Measurements from ENCODE around the gene CCNY.

Gene CCNY

GRCh38 chr10:35508647-35509046 is 172.3 kb downstream of the CCNY start:
- no peak overlapping the region for H3K4me3 ChIP-seq (IDR thresholded peaks at IDR 0.05; ENCODE audit: insufficient read depth, low read depth, low read length)
- H3K4me2 ChIP-seq = peak overlapping the region; percentile 29; the same call in 1 of the 2 replicates
- H3K27me3 ChIP-seq (ENCODE audit: insufficient read depth, low read depth) = no peaks in the 10 kb centered on the region
- no peak overlapping the region for H3K27ac ChIP-seq
- no peaks in the 10 kb centered on the region for H4K20me1 ChIP-seq (ENCODE audit: insufficient read depth)
- H3K79me2 ChIP-seq (ENCODE audit: insufficient read depth, low read depth) = no peaks in the 10 kb centered on the region
- H3K9ac ChIP-seq = no peak overlapping the region
- peaks cover 17% of the 10 kb centered on the region for H3K4me1 ChIP-seq (ENCODE audit: low read depth, poor library complexity, severe bottlenecking)
- no peak for TF ChIP-seq CTCF (conservative IDR thresholded peaks at IDR 0.05; ENCODE audit: low read depth, low read length)
- H3K36me3 ChIP-seq (ENCODE audit: insufficient read depth) = no peaks in the 10 kb centered on the region
- H2AFZ ChIP-seq (ENCODE audit: low read depth) = no peak overlapping the region

GRCh38 chr10:35510891-35511290 is 174.6 kb downstream of the CCNY start:
- no peaks in the 10 kb centered on the region for H3K27me3 ChIP-seq (ENCODE audit: insufficient read depth, low read depth)
- H2AFZ ChIP-seq (ENCODE audit: low read depth) = no peak overlapping the region
- no peak for TF ChIP-seq CTCF (conservative IDR thresholded peaks at IDR 0.05; ENCODE audit: low read depth, low read length)
- H4K20me1 ChIP-seq (ENCODE audit: insufficient read depth) = no peaks in the 10 kb centered on the region
- no peaks in the 10 kb centered on the region for H3K79me2 ChIP-seq (ENCODE audit: insufficient read depth, low read depth)
- H3K4me1 ChIP-seq (ENCODE audit: low read depth, poor library complexity, severe bottlenecking) = peaks cover 17% of the 10 kb centered on the region
- H3K27ac ChIP-seq = no peak overlapping the region
- no peak overlapping the region for H3K4me3 ChIP-seq (IDR thresholded peaks at IDR 0.05; ENCODE audit: insufficient read depth, low read depth, low read length)
- H3K36me3 ChIP-seq (ENCODE audit: insufficient read depth) = no peaks in the 10 kb centered on the region
- H3K4me2 ChIP-seq = no peak overlapping the region
- no peak overlapping the region for H3K9ac ChIP-seq

- no peak overlapping the region for H2AFZ ChIP-seq (ENCODE audit: low read depth)
Observed at GRCh38 chr10:35511647-35512046, 175.3 kb downstream of the CCNY start.

GRCh38 chr10:35516102-35516670 is 179.9 kb downstream of the CCNY start:
- Histone ChIP-seq H2AFZ (ENCODE audit: low read depth) (no peak overlapping the region), H3K4me1 (ENCODE audit: low read depth, poor library complexity, severe bottlenecking) (no peaks in the 10 kb centered on the region), H3K9ac (no peak overlapping the region), H4K20me1 (ENCODE audit: insufficient read depth) (no peaks in the 10 kb centered on the region), H3K79me2 (ENCODE audit: insufficient read depth, low read depth) (no peaks in the 10 kb centered on the region), H3K36me3 (ENCODE audit: insufficient read depth) (no peaks in the 10 kb centered on the region), H3K4me3 (IDR thresholded peaks at IDR 0.05; ENCODE audit: insufficient read depth, low read depth, low read length) (no peak overlapping the region), H3K27ac (no peak overlapping the region), H3K4me2 (no peak overlapping the region), H3K27me3 (ENCODE audit: insufficient read depth, low read depth) (no peaks in the 10 kb centered on the region)
- no peak for TF ChIP-seq CTCF (conservative IDR thresholded peaks at IDR 0.05; ENCODE audit: low read depth, low read length)

More at GRCh38 chr10:35511647-35512046, 175.3 kb downstream of the CCNY start:
- Histone ChIP-seq H3K4me3 (IDR thresholded peaks at IDR 0.05; ENCODE audit: insufficient read depth, low read depth, low read length) (no peak overlapping the region), H3K4me1 (ENCODE audit: low read depth, poor library complexity, severe bottlenecking) (peaks cover 17% of the 10 kb centered on the region), H3K9ac (no peak overlapping the region), H3K79me2 (ENCODE audit: insufficient read depth, low read depth) (no peaks in the 10 kb centered on the region), H3K4me2 (no peak overlapping the region), H3K27me3 (ENCODE audit: insufficient read depth, low read depth) (no peaks in the 10 kb centered on the region), H3K27ac (no peak overlapping the region), H4K20me1 (ENCODE audit: insufficient read depth) (no peaks in the 10 kb centered on the region), H3K36me3 (ENCODE audit: insufficient read depth) (no peaks in the 10 kb centered on the region)
- no peak for TF ChIP-seq CTCF (conservative IDR thresholded peaks at IDR 0.05; ENCODE audit: low read depth, low read length)

All from KMS-11 (cell line).